NCI-H1436 treated with DMSO at 0.1 percent for 48 hours (cell line): ENCODE results near the gene ITGAE.
"Not testable (repeated sequence)": the region's sequence is repeated elsewhere in the genome, so short reads cannot be mapped to it uniquely, and the experiment has no call there.

Source experiments
- DNase-seq: peaks from one replicate; lab custom pipeline; 2025; lab: John Stamatoyannopoulos, UW

Gene ITGAE

GRCh38 chr17:3759597-3760216 is 41.3 kb downstream of the ITGAE start:
- no peak for DNase-seq

DNA sequence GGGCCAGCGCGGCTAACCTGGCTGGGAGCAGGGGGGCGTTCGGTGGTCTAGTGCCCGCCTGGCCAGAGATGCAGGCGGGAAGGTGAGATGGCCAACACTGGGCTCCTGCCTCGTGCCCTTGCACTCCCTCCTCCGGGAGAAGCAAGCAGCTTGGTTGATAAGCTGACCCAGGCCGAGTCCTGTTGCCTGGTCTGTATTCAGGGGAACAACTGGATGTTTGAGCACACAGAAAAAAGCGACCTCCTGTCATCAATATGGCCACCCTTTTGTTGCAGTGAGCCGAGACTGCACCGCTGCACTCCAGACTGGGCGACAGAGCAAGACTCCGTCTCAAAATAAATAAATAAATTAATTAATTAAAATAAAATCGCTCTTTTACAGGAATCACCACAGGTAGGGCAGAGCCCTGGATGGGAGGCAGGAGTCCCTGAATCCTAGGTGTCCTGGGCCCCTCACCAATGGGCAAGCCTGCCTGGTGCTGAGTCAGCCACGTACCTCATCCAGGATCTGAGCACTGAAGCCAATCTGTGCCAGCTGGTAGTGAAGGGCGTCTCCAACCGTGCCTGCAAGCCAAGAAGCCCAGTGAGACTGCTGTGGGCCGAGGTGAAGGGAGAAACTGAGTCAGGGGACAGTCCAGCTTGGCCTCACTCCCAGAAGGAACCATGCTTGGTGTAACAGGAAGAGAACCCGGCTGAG is 45.5 kb downstream of the ITGAE start:
- no peak for DNase-seq

DNA sequence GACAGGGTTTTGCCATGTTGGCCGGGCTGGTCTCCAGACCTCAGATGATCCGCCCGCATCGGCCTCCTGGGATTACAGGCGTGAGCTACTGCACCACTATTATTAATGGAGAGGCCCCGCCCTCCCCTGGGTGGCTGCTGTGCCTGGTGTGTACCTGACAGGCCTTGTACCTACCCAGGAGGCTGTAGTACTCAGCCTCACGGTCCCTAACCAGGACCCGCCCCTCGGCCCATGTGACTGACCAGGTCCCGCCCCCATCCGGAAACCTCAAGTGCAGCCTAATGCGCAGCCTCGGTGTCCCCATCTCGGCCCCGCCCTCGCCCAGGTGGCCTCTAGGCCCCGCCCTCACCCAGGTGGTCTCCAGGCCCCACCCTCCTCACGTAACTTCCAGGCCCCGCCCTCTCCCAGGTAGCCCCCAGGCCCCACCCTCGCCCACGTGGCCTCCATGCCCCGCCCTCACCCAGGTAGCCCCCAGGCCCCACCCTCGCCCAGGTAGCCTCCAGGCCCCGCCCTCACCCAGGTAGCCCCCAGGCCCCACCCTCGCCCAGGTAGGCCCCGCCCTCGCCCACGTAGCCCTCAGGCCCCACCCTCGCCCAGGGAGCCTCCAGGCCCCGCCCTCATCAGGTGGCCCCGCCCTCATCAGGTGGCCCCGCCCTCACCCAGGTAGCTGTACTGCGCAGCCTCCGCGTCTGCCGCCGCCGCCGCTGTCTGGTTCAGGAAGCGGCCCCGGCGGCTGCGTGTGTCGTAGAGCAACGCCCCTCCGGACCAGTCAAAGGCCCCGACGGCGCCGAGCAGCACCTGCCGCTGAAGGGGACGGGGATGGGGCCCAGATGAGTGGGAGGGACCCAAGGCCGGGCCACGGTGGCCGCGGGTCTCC is 46.3 kb downstream of the ITGAE start:
- peak; percentile 82 for DNase-seq

GRCh38 chr17:3754066-3754457 is 46.9 kb downstream of the ITGAE start:
- DNase-seq, result no peak

GRCh38 chr17:3753624-3754023 is 47.4 kb downstream of the ITGAE start:
- DNase-seq, result no peak

DNA sequence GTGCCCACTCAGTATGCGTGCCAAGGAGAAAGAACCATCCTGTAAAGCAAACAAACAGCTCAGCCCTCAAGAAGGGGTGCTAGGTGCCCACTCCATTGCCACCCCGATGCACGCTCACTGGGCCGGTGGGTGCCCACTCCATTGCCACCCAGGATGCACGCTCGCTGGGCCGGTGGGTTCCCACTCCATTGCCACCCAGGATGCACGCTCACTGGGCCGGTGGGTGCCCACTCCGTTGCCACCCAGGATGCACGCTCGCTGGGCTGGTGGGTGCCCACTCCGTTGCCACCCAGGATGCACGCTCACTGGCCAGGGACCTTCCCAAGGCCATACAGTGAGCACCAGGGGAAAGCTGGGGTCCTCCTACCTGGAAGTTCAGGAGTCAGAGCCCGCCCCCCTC is 49.2 kb downstream of the ITGAE start:
- no peak for DNase-seq

DNA sequence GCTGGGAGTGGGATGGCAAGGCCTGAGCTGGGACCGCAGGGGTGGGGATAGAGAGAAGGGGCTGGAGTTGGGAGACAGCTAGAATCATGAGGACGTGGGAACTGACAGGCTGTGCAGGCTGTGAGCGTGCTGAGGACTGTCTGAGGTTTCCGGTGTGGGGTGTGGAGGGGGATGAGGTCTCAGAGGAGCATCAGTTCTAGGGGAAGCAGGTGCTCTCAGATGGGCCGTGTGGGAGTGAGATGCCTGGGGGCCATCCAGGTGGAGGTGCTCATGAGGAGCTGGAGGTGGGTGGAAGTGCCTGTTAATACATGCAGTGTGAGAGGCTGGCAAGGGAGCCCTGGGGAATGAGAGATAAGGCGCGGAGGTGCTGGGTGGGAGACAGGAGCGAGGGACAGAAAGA is 50.1 kb downstream of the ITGAE start:
- DNase-seq, result no peak

DNA sequence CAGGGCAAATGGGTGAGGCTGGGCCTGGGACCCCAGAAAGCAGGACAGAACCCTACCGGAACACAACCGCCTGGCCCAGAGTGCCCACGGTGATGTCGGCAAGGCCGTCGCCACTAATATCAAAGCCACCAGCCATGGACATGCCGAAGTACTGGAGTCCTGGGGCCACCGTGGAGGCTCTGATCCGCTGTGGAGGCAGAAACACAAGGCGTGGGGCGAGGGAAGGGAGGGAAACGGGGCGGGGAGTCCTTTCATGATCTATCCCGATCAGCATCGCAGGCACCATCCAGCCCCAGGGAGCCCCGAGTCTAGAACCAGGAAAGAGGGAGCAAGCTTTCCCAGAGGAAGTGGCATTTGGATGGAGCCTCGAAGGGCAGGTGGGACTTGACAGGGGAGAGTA is 50.7 kb downstream of the ITGAE start:
- DNase-seq, result no peak

DNA sequence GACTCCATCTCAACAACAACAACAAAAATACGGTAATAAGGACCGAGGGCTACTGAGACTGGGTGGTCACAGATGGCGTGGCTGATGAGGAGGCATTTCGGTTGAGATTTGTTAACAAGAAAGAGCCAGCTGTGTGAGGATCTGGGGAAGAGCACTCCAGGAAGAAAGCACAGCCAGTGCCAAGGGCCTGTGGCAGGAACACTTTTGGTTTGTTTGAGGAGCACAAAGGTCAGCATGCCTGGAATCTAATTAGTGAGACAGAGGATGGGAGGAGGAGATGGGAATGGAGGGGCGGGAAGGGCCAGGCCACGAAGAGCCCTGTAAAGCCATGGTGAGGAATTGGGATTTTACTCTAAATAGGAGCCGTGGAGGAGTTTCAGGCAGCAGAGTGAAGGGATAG is 52.4 kb downstream of the ITGAE start:
- no peak for DNase-seq

DNA sequence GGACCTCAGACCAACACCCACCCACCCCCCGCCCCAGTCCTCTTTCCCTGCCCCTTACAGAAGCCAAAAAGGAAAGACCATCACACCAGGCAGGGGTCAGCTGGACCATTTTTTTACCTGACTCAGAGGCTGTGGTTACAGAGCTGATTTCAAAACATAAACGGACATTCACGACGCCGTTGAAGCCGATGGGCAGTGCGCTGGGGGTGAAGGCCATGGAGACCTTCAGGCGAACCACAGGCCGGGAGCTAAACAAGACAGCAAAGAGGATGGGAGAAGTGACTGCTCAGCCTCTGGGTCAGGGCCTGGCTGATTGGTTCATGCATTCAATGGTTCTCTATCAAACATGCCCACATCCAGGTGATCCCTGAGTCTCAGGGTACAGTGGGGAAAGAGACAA is 53.2 kb downstream of the ITGAE start:
- DNase-seq, result no peak

DNA sequence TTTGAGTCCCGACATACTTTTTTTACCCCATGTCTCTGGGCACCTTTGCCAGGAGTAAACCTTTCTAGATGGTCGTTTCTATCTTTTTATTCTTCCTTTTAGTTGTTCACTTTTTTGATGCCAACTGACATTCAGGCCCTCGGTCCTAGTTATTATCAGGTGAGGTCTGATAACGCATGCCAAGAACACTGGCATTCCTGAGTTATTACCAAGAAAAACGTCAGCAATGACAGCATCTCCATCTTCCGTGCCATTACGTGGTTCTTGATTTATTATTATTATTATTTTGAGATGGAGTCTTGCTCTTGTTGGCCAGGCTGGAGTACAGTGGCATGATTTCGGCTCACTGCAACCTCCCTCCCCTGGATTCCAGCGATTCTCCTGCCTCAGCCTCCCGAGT is 55.9 kb downstream of the ITGAE start:
- no peak for DNase-seq

DNA sequence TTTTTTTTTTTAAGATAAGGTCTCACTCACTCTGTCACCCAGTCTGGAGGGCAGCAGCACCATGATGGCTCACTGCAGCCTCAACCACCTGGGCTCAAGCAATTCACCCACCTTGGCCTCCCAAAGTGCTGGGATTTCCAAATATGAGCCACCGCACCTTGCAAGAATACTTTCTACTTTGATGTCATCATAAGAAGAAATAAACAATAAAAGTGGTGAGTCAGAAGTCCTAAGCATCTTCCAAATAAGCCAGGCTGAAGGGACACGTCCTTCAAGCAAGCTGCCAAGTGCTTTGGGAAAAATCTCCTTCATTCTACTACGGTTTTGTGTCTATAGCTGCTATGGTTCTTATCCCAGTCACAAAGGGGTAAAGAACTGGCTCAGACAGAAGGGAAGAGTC is 57.0 kb downstream of the ITGAE start:
- no peak for DNase-seq

- DNase-seq, result no peak
These were observed 60.3 kb downstream of the ITGAE start for GRCh38 chr17:3740611-3741073.

DNA sequence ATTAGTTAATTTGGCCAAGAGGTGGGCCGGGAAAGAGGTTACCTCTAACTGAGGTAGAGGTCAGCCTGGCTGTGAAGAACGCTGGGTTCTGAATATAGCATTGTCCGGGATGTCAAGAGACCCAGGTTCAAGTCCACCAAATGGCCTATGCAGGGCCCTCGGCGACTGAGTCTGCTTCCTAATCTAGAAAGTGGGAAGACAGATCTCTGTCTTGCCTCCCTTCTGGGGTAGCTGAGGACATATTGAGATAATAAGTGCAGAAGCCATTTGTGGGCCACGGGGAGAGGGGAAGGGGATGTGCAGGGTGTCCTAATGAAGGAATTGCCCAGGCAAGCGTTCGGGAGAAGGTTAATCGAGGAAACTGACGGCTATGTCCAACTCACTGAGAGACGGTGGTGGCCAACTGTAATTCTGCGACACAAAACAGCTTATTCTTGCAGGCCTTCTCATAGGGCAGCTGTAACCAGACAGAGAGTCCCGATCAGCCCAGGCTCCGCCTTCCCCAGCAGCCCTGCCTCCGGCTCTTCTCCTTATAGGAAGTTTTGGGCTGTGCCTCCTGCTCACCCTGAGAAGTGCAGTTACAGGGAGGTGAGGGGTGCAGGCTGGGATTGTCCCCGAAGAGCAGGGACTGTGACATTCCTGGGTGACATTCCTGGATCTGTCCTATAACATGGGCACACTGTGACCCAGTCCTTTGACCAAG is 61.4 kb downstream of the ITGAE start:
- DNase-seq, result no peak

DNA sequence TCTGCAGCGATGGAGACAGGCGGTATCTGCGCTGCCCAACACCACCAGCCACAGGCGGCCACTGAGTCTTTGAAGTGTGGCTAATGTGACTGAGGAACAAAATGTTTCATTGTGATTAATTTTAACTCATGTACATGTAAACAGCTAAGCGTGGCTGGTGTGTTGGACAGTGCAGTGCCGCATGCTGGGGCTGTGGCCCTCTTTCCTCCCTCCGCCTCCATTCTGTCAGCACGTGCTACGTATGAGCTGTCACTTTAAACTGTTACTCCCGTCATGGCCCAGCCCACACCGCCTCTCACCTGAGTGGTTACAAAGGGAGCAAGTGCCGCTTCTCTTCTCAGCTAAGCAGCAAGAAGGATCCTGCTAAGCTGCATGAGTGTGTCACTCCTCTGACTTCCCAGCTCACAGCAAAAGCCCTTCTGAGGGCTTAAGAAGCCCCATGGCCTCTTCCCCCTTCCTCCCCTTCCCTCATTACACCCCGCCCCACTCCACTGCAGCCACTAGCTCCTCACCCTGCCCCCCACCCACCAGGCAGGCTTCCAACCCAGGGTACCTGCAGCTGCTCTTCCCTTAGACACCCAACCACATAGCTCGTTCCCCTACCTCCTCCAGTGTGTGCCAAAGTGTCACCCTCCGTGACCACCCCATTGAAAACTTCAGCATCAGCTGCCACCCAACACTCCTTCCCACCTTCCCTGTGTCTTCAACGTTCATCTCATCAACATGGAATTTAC is 62.3 kb downstream of the ITGAE start:
- DNase-seq, result no peak

GRCh38 chr17:3735515-3735914 is 65.5 kb downstream of the ITGAE start:
- no peak for DNase-seq

- not testable (repeated sequence) for DNase-seq
These were observed 66.1 kb downstream of the ITGAE start for GRCh38 chr17:3734911-3735276.

GRCh38 chr17:3732210-3732621 is 68.8 kb downstream of the ITGAE start:
- DNase-seq, result no peak

GRCh38 chr17:3730881-3731429 is 70.0 kb downstream of the ITGAE start:
- no peak for DNase-seq

GRCh38 chr17:3729881-3730280 is 71.1 kb downstream of the ITGAE start:
- no peak for DNase-seq

DNA sequence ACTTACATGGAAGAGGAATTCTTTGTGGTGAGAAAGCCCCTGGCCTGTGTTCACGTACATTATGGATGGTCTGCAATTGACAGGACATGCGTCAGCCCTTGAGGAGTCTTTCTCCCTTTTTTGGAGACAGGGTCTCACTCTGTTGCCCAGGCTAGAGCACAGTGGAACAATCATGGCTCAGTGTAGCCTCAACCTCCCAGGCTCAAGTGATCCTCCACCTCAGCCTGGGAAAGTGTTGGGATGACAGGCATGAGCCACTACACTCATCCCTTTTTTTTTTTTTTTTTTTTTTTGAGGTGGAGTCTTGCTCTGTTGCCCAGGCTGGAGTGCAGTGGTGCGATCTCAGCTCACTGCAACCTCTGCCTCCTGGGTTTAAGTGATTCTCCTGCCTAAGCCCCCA is 72.9 kb downstream of the ITGAE start:
- not testable (repeated sequence) for DNase-seq
